HepG2 (cell line): Measurements from ENCODE around the gene NUBP1. TPM values are rescaled to one million over a fixed set of nuclear protein-coding genes. Genes with fewer than 3 reads are reported as not detected.
A peak's percentile ranks its signal among the peaks of the same experiment; 100 is the strongest.

ENCODE experiments used
- ATF3 ChIP-seq: sonication (generic); formaldehyde crosslinking; IDR thresholded peaks from 2 replicates; pipeline ENCODE4 v1.4.0; 2020; ENCODE audit warnings: missing genetic modification reagents
- ATF6 ChIP-seq: sonication (generic); formaldehyde crosslinking; conservative IDR thresholded peaks from 2 replicates; pipeline ENCODE4 v1.4.0; 2020; ENCODE audit warnings: missing genetic modification reagents
- DNMT1 ChIP-seq: sonication (generic); formaldehyde crosslinking; IDR thresholded peaks from 2 replicates; pipeline ENCODE4 v1.5.1; 2020; ENCODE audit warnings: mild to moderate bottlenecking, missing genetic modification reagents
- FOXJ3 ChIP-seq: sonication (generic); formaldehyde crosslinking; IDR thresholded peaks from 2 replicates; pipeline ENCODE4 v1.4.0; 2020; ENCODE audit warnings: missing genetic modification reagents, mild to moderate bottlenecking, borderline replicate concordance
- KLF6 ChIP-seq: IDR thresholded peaks from 2 replicates; pipeline ENCODE4 v1.8.0; 2016; ENCODE audit warnings: missing biosample characterization, missing genetic modification reagents
- NFIC ChIP-seq: IDR thresholded peaks from 2 replicates; pipeline ENCODE4 v1.6.1; 2012; ENCODE audit warnings: mild to moderate bottlenecking, low read length, inconsistent platforms
- PATZ1 ChIP-seq: sonication (generic); formaldehyde crosslinking; IDR thresholded peaks from 2 replicates; pipeline ENCODE4 v1.4.0; 2020; ENCODE audit warnings: missing genetic modification reagents
- POLR2AphosphoS5 ChIP-seq: IDR thresholded peaks from 2 replicates; pipeline ENCODE4 v1.6.1; 2012; ENCODE audit warnings: low read depth, low read length
- RARA ChIP-seq: IDR thresholded peaks from 2 replicates; pipeline ENCODE4 v1.6.1; 2016; ENCODE audit warnings: missing genetic modification reagents, missing compliant biosample characterization
- RFX5 ChIP-seq: IDR thresholded peaks from 2 replicates; pipeline ENCODE4 v1.6.1; 2011; ENCODE audit warnings: low read depth, low read length, improper control_type of control experiment
- STAT6 ChIP-seq: sonication (generic); formaldehyde crosslinking; IDR thresholded peaks from 2 replicates; pipeline ENCODE4 v1.4.0; 2020; ENCODE audit warnings: missing genetic modification reagents, mild to moderate bottlenecking, borderline replicate concordance
- ZMYM4 ChIP-seq: sonication (generic); formaldehyde crosslinking; IDR thresholded peaks from 2 replicates; pipeline ENCODE4 v1.8.1; 2023; ENCODE audit warnings: mild to moderate bottlenecking, missing genetic modification reagents
- ZNF281 ChIP-seq: sonication (generic); formaldehyde crosslinking; IDR thresholded peaks from 2 replicates; pipeline ENCODE4 v1.4.0; 2020; ENCODE audit warnings: missing genetic modification reagents, borderline replicate concordance
- ZNF570 ChIP-seq: sonication (generic); formaldehyde crosslinking; IDR thresholded peaks from 2 replicates; pipeline ENCODE4 v1.4.0; 2020; ENCODE audit warnings: mild to moderate bottlenecking, missing genetic modification reagents, borderline replicate concordance
- ZNF660 ChIP-seq: sonication (generic); formaldehyde crosslinking; IDR thresholded peaks from 2 replicates; pipeline ENCODE4 v1.5.1; 2020; ENCODE audit warnings: mild to moderate bottlenecking, low read depth, missing genetic modification reagents, borderline replicate concordance
- ZNF740 ChIP-seq: sonication (generic); formaldehyde crosslinking; IDR thresholded peaks from 2 replicates; pipeline ENCODE4 v1.4.0; 2020; ENCODE audit warnings: missing genetic modification reagents
- ZNF850 ChIP-seq: sonication (generic); formaldehyde crosslinking; conservative IDR thresholded peaks from 2 replicates; pipeline ENCODE4 v1.9.0; 2021; ENCODE audit warnings: mild to moderate bottlenecking, missing genetic modification reagents
- ZNF878 ChIP-seq: sonication (generic); formaldehyde crosslinking; IDR thresholded peaks from 2 replicates; pipeline ENCODE4 v1.8.1; 2023; ENCODE audit warnings: mild to moderate bottlenecking, missing genetic modification reagents, moderate library complexity
- ZSCAN21 ChIP-seq: sonication (generic); formaldehyde crosslinking; IDR thresholded peaks from 2 replicates; pipeline ENCODE4 v1.8.0; 2022; ENCODE audit warnings: mild to moderate bottlenecking, missing genetic modification reagents, moderate library complexity, borderline replicate concordance
- polyA plus RNA-seq, 8 experiments: library from polyadenylated mRNA; depleted of rRNA in 3 of 8; stranded (reverse) in 7 of 8; unstranded in 1 of 8; fragments of >200 nt; fragmentation: Illumina TruSeq in 4 of 8; extraction: Trizol in 4 of 8; gene quantifications; 2 replicates each; pipeline versions ENCODE4 v1.2.1 to v1.2.3, GENCODE V29; 2011 to 2016; ENCODE audit warnings: low read depth in 4 of 8, missing spikeins in 1 of 8, mixed read lengths in 1 of 8; ENCODE audit not compliant: insufficient read depth in 1 of 8
- total RNA-seq, 5 experiments: library from RNA; depleted of rRNA; stranded (reverse); fragments of >200 nt; fragmentation: Illumina TruSeq; extraction: Trizol; gene quantifications; 2 replicates each; pipeline ENCODE4 v1.2.3, GENCODE V29; 2016; ENCODE audit warnings: low read depth in 1 of 5

The NUBP1 gene
- total and polyA plus RNA-seq, 2 of the 13 experiments (the other 11 are each of a cell fraction or from before 2014, with no cell fraction given), result 53.5 to 70.4 TPM

GRCh38 chr16:10738231-10739077 is 5.2 kb upstream of the NUBP1 start (continued):
- TF ChIP-seq ATF6, result no peak
- TF ChIP-seq STAT6 (CRISPR knock-in tag), result no peak
- no peak; the same call in 1 of the 2 replicates for TF ChIP-seq ZMYM4 (CRISPR knock-in tag)
- no peak for TF ChIP-seq RFX5
- TF ChIP-seq ZNF570 (CRISPR knock-in tag), result no peak
- TF ChIP-seq ZNF660, result no peak
- no peak for TF ChIP-seq ZNF850 (CRISPR knock-in tag)
- no peak for TF ChIP-seq NFIC
- no peak for TF ChIP-seq FOXJ3
- TF ChIP-seq ZNF878 (CRISPR knock-in tag), result no peak
- TF ChIP-seq ZNF281, result no peak
- peak; percentile 98 for TF ChIP-seq ATF3 (CRISPR knock-in tag)
- TF ChIP-seq POLR2AphosphoS5, result no peak
- TF ChIP-seq KLF6, result no peak
- TF ChIP-seq RARA (CRISPR knock-in tag), result peak; percentile 99
- no peak for TF ChIP-seq ZSCAN21
- no peak for TF ChIP-seq ZNF740
- no peak for TF ChIP-seq DNMT1 (CRISPR knock-in tag)
- no peak for TF ChIP-seq PATZ1 (CRISPR knock-in tag)
